ENCODE measurements around the gene KLHL3. TPM values are rescaled to one million over a fixed set of nuclear protein-coding genes. Genes with fewer than 3 reads are reported as not detected.
A peak's percentile ranks its signal among the peaks of the same experiment; 100 is the strongest.

Gene KLHL3
- total and polyA plus RNA-seq, 5 experiments from 2014 or later: 2.7 to 37.2 (median 8.1) TPM

- DNase-seq (no peak), ATAC-seq (no peak)
- peaks cover 37 to 57% (median 46%) of the 10 kb centered on the region in 4 donors for H3K4me1 Mint-ChIP-seq
- POLR2A ChIA-PET: interaction anchor here (1.1 to 8.2 kb wide), 3 partner anchors 33 to 54 kb away, joined by 3 to 112 read pairs (median 49); partner anchors contain the start of genes HNRNPA0 and KLHL3
- H3K27ac Mint-ChIP-seq: peak overlapping the region in 8 of 10 donors; percentile 19 to 100 (median 74)
- H3K27me3 Mint-ChIP-seq: no peaks in the 10 kb centered on the region
- H3K4me3 Mint-ChIP-seq: no peak overlapping the region
- H3K9me3 Mint-ChIP-seq: no peaks in the 10 kb centered on the region
- H3K36me3 Mint-ChIP-seq: peaks cover 15 to 44% (median 24%) of the 10 kb centered on the region in 3 donors
Measured at GRCh38 chr5:137699336-137700281, 36.3 kb downstream of the KLHL3 start.

GRCh38 chr5:137696481-137696880 is 39.4 kb downstream of the KLHL3 start:
- peaks cover 43 to 74% (median 56%) of the 10 kb centered on the region in 4 donors for H3K4me1 Mint-ChIP-seq
- no peaks in the 10 kb centered on the region for H3K27me3 Mint-ChIP-seq
- ATAC-seq: peak; percentile 17 to 48
- DNase-seq: no peak
- peak overlapping the region; percentile 90 to 100 (median 97) for H3K27ac Mint-ChIP-seq
- H3K9me3 Mint-ChIP-seq: no peaks in the 10 kb centered on the region
- peaks cover 11 to 34% (median 15%) of the 10 kb centered on the region in 3 donors for H3K36me3 Mint-ChIP-seq
- POLR2A ChIA-PET: interaction anchor here (1.8 to 8.2 kb wide), 5 partner anchors 30 to 57 kb away, joined by 11 to 112 read pairs (median 12); partner anchors contain the start of genes HNRNPA0 and KLHL3
- peak overlapping the region in 9 of 10 donors; percentile 76 to 89 (median 84) for H3K4me3 Mint-ChIP-seq

GRCh38 chr5:137695651-137696428 is 40.0 kb downstream of the KLHL3 start:
- ATAC-seq (peak; percentile 79 to 93), DNase-seq (peak in 8 of 10 donors; percentile 11 to 73 (median 38))
- peaks cover 43 to 74% (median 56%) of the 10 kb centered on the region in 4 donors for H3K4me1 Mint-ChIP-seq
- peak overlapping the region; percentile 64 to 89 (median 84) for H3K4me3 Mint-ChIP-seq
- no peaks in the 10 kb centered on the region for H3K9me3 Mint-ChIP-seq
- H3K27ac Mint-ChIP-seq: peak overlapping the region; percentile 90 to 100 (median 97)
- H3K27me3 Mint-ChIP-seq: no peaks in the 10 kb centered on the region
- H3K36me3 Mint-ChIP-seq: peaks cover 11 to 37% (median 16%) of the 10 kb centered on the region in 3 donors
- POLR2A ChIA-PET: interaction anchor here (1.3 to 8.2 kb wide), 7 partner anchors 12 to 58 kb away, joined by 7 to 112 read pairs (median 11); partner anchors contain the start of genes HNRNPA0 and KLHL3

GRCh38 chr5:137693951-137694721 is 41.8 kb downstream of the KLHL3 start:
- ATAC-seq (no peak), DNase-seq (no peak)
- Mint-ChIP-seq H3K4me3 (peak overlapping the region in 2 of 10 donors; percentile 27 to 43), H3K27ac (peak overlapping the region; percentile 35 to 100 (median 94)), H3K9me3 (peaks cover 0 to 2% (median 0%) of the 10 kb centered on the region in 9 donors), H3K4me1 (peaks cover 41 to 62% (median 52%) of the 10 kb centered on the region in 4 donors), H3K27me3 (no peaks in the 10 kb centered on the region), H3K36me3 (peaks cover 5 to 50% (median 33%) of the 10 kb centered on the region in 3 donors)
- POLR2A ChIA-PET: interaction anchor here (0.7 to 8.2 kb wide), 8 partner anchors 10 to 195 kb away, joined by 3 to 112 read pairs (median 8); partner anchors contain the start of genes HNRNPA0, KLHL3 and PKD2L2

GRCh38 chr5:137693307-137693950 is 42.5 kb downstream of the KLHL3 start:
- no peak for ATAC-seq
- H3K27ac Mint-ChIP-seq: peak overlapping the region in 8 of 10 donors; percentile 6 to 100 (median 84)
- no peak for DNase-seq
- H3K36me3 Mint-ChIP-seq: peaks cover 5 to 57% (median 38%) of the 10 kb centered on the region in 3 donors
- peaks cover 36 to 55% (median 49%) of the 10 kb centered on the region in 4 donors for H3K4me1 Mint-ChIP-seq
- POLR2A ChIA-PET: interaction anchor here (0.7 to 8.2 kb wide), 7 partner anchors 10 to 141 kb away, joined by 3 to 112 read pairs (median 5); partner anchors contain the start of genes HNRNPA0 and KLHL3
- H3K27me3 Mint-ChIP-seq: no peaks in the 10 kb centered on the region
- peaks cover 0 to 2% (median 0%) of the 10 kb centered on the region in 9 donors for H3K9me3 Mint-ChIP-seq
- peak overlapping the region in 1 of 10 donors; percentile 30 for H3K4me3 Mint-ChIP-seq

GRCh38 chr5:137689306-137689705 is 46.6 kb downstream of the KLHL3 start:
- no peak overlapping the region for H3K4me3 Mint-ChIP-seq
- ATAC-seq (no peak), DNase-seq (no peak)
- POLR2A ChIA-PET: interaction anchor here (1.0 kb wide), 1 partner anchor 60 kb away, joined by 3 read pairs; no protein-coding TSS in a partner anchor
- H3K9me3 Mint-ChIP-seq: peaks cover 0 to 2% (median 0%) of the 10 kb centered on the region in 9 donors
- peaks cover 7 to 14% (median 13%) of the 10 kb centered on the region in 4 donors for H3K4me1 Mint-ChIP-seq
- H3K27ac Mint-ChIP-seq: peak overlapping the region in 1 of 10 donors; percentile 25
- H3K27me3 Mint-ChIP-seq: no peaks in the 10 kb centered on the region
- peaks cover 5 to 75% (median 33%) of the 10 kb centered on the region in 3 donors for H3K36me3 Mint-ChIP-seq

- Mint-ChIP-seq H3K27ac (peak overlapping the region in 1 of 10 donors; percentile 21), H3K4me3 (no peak overlapping the region), H3K36me3 (peaks cover 10 to 82% (median 33%) of the 10 kb centered on the region in 3 donors), H3K4me1 (peaks cover 0 to 11% (median 5%) of the 10 kb centered on the region in 4 donors), H3K9me3 (peaks cover 0 to 2% (median 0%) of the 10 kb centered on the region in 9 donors), H3K27me3 (no peaks in the 10 kb centered on the region)
- POLR2A ChIA-PET: interaction anchor here (1.0 kb wide), 2 partner anchors 61 to 65 kb away, joined by 3 read pairs; no protein-coding TSS in a partner anchor
- DNase-seq (no peak), ATAC-seq (no peak)
Measured at GRCh38 chr5:137688210-137688840, 47.6 kb downstream of the KLHL3 start.

- POLR2A ChIA-PET: interaction anchor here (0.6 to 1.7 kb wide), 2 partner anchors 10 to 863 kb away, joined by 3 to 10 read pairs; no protein-coding TSS in a partner anchor
- peaks cover 0 to 3% (median 0%) of the 10 kb centered on the region in 4 donors for H3K4me1 Mint-ChIP-seq
Measured at GRCh38 chr5:137684761-137685160, 51.1 kb downstream of the KLHL3 start.

GRCh38 chr5:137681191-137681590 is 54.7 kb downstream of the KLHL3 start:
- DNase-seq (no peak), ATAC-seq (no peak)
- POLR2A ChIA-PET: interaction anchor here (1.4 kb wide), 1 partner anchor 11 kb away, joined by 4 read pairs; no protein-coding TSS in a partner anchor
- peaks cover 5 to 70% (median 17%) of the 10 kb centered on the region in 3 donors for H3K36me3 Mint-ChIP-seq
- H3K9me3 Mint-ChIP-seq: no peaks in the 10 kb centered on the region
- no peaks in the 10 kb centered on the region for H3K27me3 Mint-ChIP-seq
- peaks cover 0 to 3% (median 0%) of the 10 kb centered on the region in 4 donors for H3K4me1 Mint-ChIP-seq
- H3K4me3 Mint-ChIP-seq: no peak overlapping the region
- no peak overlapping the region for H3K27ac Mint-ChIP-seq

More at GRCh38 chr5:137684761-137685160, 51.1 kb downstream of the KLHL3 start:
- Mint-ChIP-seq H3K9me3 (peaks cover 0 to 2% (median 0%) of the 10 kb centered on the region in 9 donors), H3K36me3 (peaks cover 5 to 61% (median 19%) of the 10 kb centered on the region in 3 donors), H3K27ac (peak overlapping the region in 1 of 10 donors; percentile 7), H3K4me3 (no peak overlapping the region), H3K27me3 (no peaks in the 10 kb centered on the region)
- DNase-seq: no peak
- ATAC-seq: no peak

- ATAC-seq (no peak), DNase-seq (no peak)
- Mint-ChIP-seq H3K4me1 (peaks cover 0 to 7% (median 0%) of the 10 kb centered on the region in 4 donors), H3K9me3 (no peaks in the 10 kb centered on the region), H3K36me3 (peaks cover 5 to 67% (median 17%) of the 10 kb centered on the region in 3 donors), H3K27me3 (no peaks in the 10 kb centered on the region), H3K4me3 (no peak overlapping the region), H3K27ac (peak overlapping the region in 4 of 10 donors; percentile 19 to 66 (median 36))
- POLR2A ChIA-PET: interaction anchor here (0.6 to 1.2 kb wide), 2 partner anchors 18 to 74 kb away, joined by 3 to 4 read pairs; partner anchors contain the start of gene HNRNPA0
Measured at GRCh38 chr5:137679910-137680309, 56.0 kb downstream of the KLHL3 start.

Measured in naive thymus-derived CD8-positive, alpha-beta T cell (primary cell).